A549 (cell line): ENCODE measurements around the gene PRMT7. TPM values are rescaled to one million over a fixed set of nuclear protein-coding genes. Genes with fewer than 3 reads are reported as not detected.

Experiments used
- ATAC-seq, 2 experiments: fragments of 200-7000 bp in 1 of 2; fragments of >200 bp in 1 of 2; cut with Nextera tagmentation in 1 of 2; cut with Tn5 transposase in 1 of 2; 3 replicates each; pipeline versions ENCODE4 v1.8.0 to v1.9.1; 2018 to 2020; ENCODE audit warnings: mild to moderate bottlenecking in 1 of 2, moderate library complexity in 1 of 2
- CTCF ChIA-PET: fragments of 300-600 bp; sonication (Branson Sonifier 250); formaldehyde crosslinking; extraction: SDS; loops from one replicate; lab custom pipeline; 2021; ENCODE audit warnings: antibody characterized with exemption, inconsistent platforms; lab: Yijun Ruan, JAX
- POLR2A ChIA-PET: fragments of 350-600 bp; formaldehyde crosslinking; extraction: SDS; loops from one replicate; lab custom pipeline; 2021; ENCODE audit warnings: antibody characterized with exemption, inconsistent platforms; lab: Yijun Ruan, JAX
- DNase-seq, 2 experiments: peaks; one replicate each; pipeline versions ENCODE4 v3.0.0 to v3.0.0-alpha.2; 2011 to 2016; ENCODE audit warnings: low read depth in 1 of 2, low spot score in 1 of 2
- FAIRE-seq: peaks from 2 replicates; lab custom pipeline; 2011; peaks lifted over from hg19 to GRCh38; lab: Jason Lieb, UNC
- H3K27ac ChIP-seq, 2 experiments: fragments of >200 bp; sonication (Bioruptor Twin); formaldehyde crosslinking; 3 replicates each; pipeline ENCODE4 v1.5.1; 2016 to 2017
- H3K4me1 ChIP-seq: fragments of >200 bp; sonication (Bioruptor Twin); formaldehyde crosslinking; 3 replicates; pipeline ENCODE4 v1.6.1; 2016
- H3K4me2 ChIP-seq: fragments of >200 bp; sonication (Bioruptor Twin); formaldehyde crosslinking; 3 replicates; pipeline ENCODE4 v1.6.1; 2016
- H3K4me3 ChIP-seq: fragments of >200 bp; sonication (Bioruptor Twin); formaldehyde crosslinking; 3 replicates; pipeline ENCODE4 v1.5.1; 2016
- H3K9me3 ChIP-seq: fragments of >200 bp; sonication (Bioruptor Twin); formaldehyde crosslinking; 3 replicates; pipeline ENCODE4 v1.6.1; 2016
- BHLHE40 ChIP-seq: IDR thresholded peaks from 2 replicates; pipeline ENCODE4 v1.6.1; 2012; ENCODE audit warnings: low read depth, low read length, inconsistent platforms
- CBX2 ChIP-seq: fragments of 200-600 bp; sonication (generic); IDR thresholded peaks from 2 replicates; pipeline ENCODE4 v1.6.1; 2016; ENCODE audit warnings: low read depth, mild to moderate bottlenecking, borderline replicate concordance
- CBX8 ChIP-seq: fragments of 200-600 bp; sonication (generic); IDR thresholded peaks from 2 replicates; pipeline ENCODE4 v1.6.1; 2016
- FOSL2 ChIP-seq, 2 experiments: fragments of 450-650 bp in 1 of 2; fragments of >200 bp in 1 of 2; sonication (Bioruptor Twin) in 1 of 2; formaldehyde crosslinking; IDR thresholded peaks; 2 replicates each; pipeline versions ENCODE4 v1.5.0 to v1.6.1; 2016 to 2020; ENCODE audit warnings: mild to moderate bottlenecking in 1 of 2, moderate library complexity in 1 of 2
- FOXS1 ChIP-seq: fragments of 250-450 bp; sonication (Bioruptor Pico); IDR thresholded peaks from 2 replicates; pipeline ENCODE4 v1.5.0; 2020; ENCODE audit warnings: mild to moderate bottlenecking, moderate library complexity
- HOXA7 ChIP-seq: fragments of 250-450 bp; sonication (Bioruptor Pico); IDR thresholded peaks from 2 replicates; pipeline ENCODE4 v1.5.0; 2020; ENCODE audit warnings: mild to moderate bottlenecking, moderate library complexity
- JUN ChIP-seq, 2 experiments: fragments of >200 bp; sonication (Bioruptor Twin); formaldehyde crosslinking; IDR thresholded peaks; 2 replicates in 1 of 2; 3 replicates in 1 of 2; pipeline ENCODE4 v1.6.1; 2016 to 2017
- KDM1A ChIP-seq: fragments of 200-600 bp; sonication (generic); IDR thresholded peaks from 2 replicates; pipeline ENCODE4 v1.6.1; 2016; ENCODE audit warnings: low read depth, mild to moderate bottlenecking
- MAFK ChIP-seq: fragments of 450-650 bp; IDR thresholded peaks from 2 replicates; pipeline ENCODE4 v1.6.1; 2014; ENCODE audit not compliant: partially characterized antibody
- MAZ ChIP-seq: fragments of 150-350 bp; IDR thresholded peaks from 2 replicates; pipeline ENCODE4 v1.6.1; 2014; ENCODE audit warnings: antibody characterized with exemption, low read depth, low read length, borderline replicate concordance
- NR3C1 ChIP-seq: fragments of >200 bp; sonication (Bioruptor Twin); formaldehyde crosslinking; IDR thresholded peaks from 3 replicates; pipeline ENCODE4 v1.6.1; 2017
- PHF8 ChIP-seq: fragments of 200-600 bp; sonication (generic); IDR thresholded peaks from 2 replicates; pipeline ENCODE4 v1.6.1; 2016; ENCODE audit warnings: low read depth, mild to moderate bottlenecking, antibody characterized with exemption, moderate library complexity, borderline replicate concordance
- POLR2AphosphoS2 ChIP-seq: conservative IDR thresholded peaks from 2 replicates; pipeline ENCODE4 v1.6.1; 2012; ENCODE audit warnings: low read length, improper control_type of control experiment, inconsistent platforms
- RAD21 ChIP-seq, 2 experiments: fragments of >200 bp in 1 of 2; sonication (Bioruptor Twin) in 1 of 2; formaldehyde crosslinking in 1 of 2; IDR thresholded peaks in 1 of 2; conservative IDR thresholded peaks in 1 of 2; 2 replicates in 1 of 2; 3 replicates in 1 of 2; pipeline ENCODE4 v1.6.1; 2012 to 2018; ENCODE audit warnings: inconsistent platforms in 1 of 2
- RARB ChIP-seq: fragments of 250-450 bp; sonication (Bioruptor Pico); IDR thresholded peaks from 2 replicates; pipeline ENCODE4 v1.8.0; 2021; ENCODE audit warnings: mild to moderate bottlenecking, moderate library complexity
- SMC3 ChIP-seq: fragments of >200 bp; sonication (Bioruptor Twin); formaldehyde crosslinking; IDR thresholded peaks from 3 replicates; pipeline ENCODE4 v1.6.1; 2018; ENCODE audit warnings: inconsistent platforms
- TFCP2L1 ChIP-seq: fragments of 250-450 bp; sonication (Bioruptor Pico); IDR thresholded peaks from 2 replicates; pipeline ENCODE4 v1.5.0; 2021; ENCODE audit warnings: mild to moderate bottlenecking
- ZC3H11A ChIP-seq: fragments of 450-650 bp; IDR thresholded peaks from 2 replicates; pipeline ENCODE4 v1.6.1; 2014; ENCODE audit warnings: antibody characterized with exemption, mild to moderate bottlenecking
- WGBS: methylation state at CpG from one replicate; pipeline ENCODE4 v1.1.6; 2017; ENCODE audit errors: missing lambda C conversion rate; 5-methylcytosine and 5-hydroxymethylcytosine counted together
- polyA plus RNA-seq, 4 experiments: library from polyadenylated mRNA; depleted of rRNA in 3 of 4; stranded (reverse); fragments of >200 nt; fragmentation: RNase III in 1 of 4; extraction: RNeasy Plus Mini Kit Qiagen cat#74134 plus additional on column Dnase treatment in 1 of 4; gene quantifications; 2 replicates in 3 of 4; 3 replicates in 1 of 4; pipeline ENCODE4 v1.2.3, GENCODE V29; 2011 to 2017
- TF ChIP-seq, protein P1 (sequence below): IDR thresholded peaks from 2 replicates; pipeline ENCODE4 v1.6.1; 2012; ENCODE audit warnings: low read depth, borderline replicate concordance
- TF ChIP-seq, protein P2 (sequence below): IDR thresholded peaks from 2 replicates; pipeline ENCODE4 v1.6.1; 2012
- TF ChIP-seq, protein P3 (sequence below): fragments of 450-650 bp; IDR thresholded peaks from 2 replicates; pipeline ENCODE4 v1.6.1; 2014; ENCODE audit warnings: antibody characterized with exemption
- TF ChIP-seq, protein P4 (sequence below): fragments of >200 bp; sonication (Bioruptor Twin); formaldehyde crosslinking; IDR thresholded peaks from 3 replicates; pipeline ENCODE4 v1.6.1; 2016
- TF ChIP-seq, protein P5 (sequence below): fragments of 250-450 bp; sonication (Bioruptor Pico); IDR thresholded peaks from 2 replicates; pipeline ENCODE4 v1.5.0; 2020; ENCODE audit warnings: low read depth, mild to moderate bottlenecking, moderate library complexity

Gene PRMT7
- polyA plus RNA-seq, 2 of the 4 experiments (the other 2 are of a cell fraction): 37.1 to 44.7 TPM

DNA sequence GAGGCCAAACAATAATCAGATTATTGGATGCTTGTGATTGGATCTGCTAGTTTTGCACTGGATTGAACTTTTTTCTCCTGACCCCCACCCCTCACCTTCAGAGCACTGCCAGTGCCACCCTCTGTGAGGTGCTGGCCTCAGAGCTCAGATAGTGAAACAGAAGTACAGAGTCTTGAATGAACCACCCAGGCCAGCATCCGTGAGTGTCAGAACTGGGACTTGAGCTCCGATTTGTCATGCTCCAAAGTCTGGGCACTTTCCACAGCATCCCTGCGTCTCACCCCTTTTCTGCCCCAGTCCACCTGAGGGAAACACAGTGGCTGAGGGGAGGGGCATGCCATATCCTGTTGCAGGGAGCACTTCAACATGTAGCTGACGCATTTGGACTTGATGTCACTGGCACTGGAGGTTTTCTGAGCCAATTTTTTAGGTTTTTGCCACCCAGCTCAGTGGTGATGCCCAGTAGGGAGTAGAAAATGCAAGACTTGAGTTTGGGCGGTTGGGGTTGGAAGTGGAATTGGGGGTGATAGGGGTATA is 90.2 kb downstream of the PRMT7 start:
- H3K27ac ChIP-seq: no peak overlapping the region
- no peak overlapping the region for H3K4me2 ChIP-seq
- WGBS: 50% methylated on average over 5 of the region's 5 CpGs

DNA sequence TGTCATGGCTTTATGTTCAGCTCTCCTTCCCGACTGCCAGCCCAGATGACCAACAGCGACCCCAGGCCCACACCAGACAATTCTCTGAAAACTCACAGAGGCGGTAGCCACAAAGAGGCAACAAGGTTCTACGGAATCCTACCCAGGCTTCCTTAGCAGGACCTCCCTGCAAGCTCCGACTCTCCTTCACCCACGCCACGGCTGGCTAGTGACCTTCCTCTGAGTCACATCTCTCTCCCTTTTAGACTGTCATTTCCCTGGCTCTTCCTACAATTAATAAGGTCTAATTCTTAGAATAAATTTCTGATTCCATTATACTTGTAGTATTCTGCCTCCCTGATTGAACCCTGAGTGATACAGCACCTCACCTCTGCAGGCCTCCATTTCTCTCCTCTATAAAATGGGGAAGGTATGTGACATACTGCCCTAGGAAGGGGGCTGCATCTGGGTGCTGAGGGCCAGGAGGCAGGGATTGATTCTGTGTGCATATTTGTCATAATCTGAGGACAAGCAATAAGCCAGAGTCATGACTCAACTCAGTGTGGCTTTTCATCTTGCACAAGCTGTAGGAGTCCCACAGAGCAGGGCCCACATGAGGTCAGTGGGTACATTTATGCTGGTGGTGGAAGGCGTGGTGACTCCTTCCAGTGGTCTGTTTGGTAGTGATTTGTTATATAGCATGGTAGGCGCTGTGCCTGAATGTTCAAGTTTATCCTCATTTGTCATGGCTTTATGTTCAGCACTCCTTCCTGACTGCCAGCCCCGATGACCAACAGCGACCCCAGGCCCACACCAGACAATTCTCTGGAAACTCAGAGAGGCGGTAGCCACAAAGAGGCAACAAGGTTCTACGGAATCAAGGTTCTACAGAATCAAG is 91.3 kb downstream of the PRMT7 start:
- POLR2A ChIA-PET: no interaction called here
- DNase-seq (no peak), ATAC-seq (peak in 1 of 2 experiments; percentile 39; a peak in 2 of 6 replicates), FAIRE-seq (no peak)
- CTCF ChIA-PET: interaction anchor here (1.0 kb wide), 1 partner anchor 44 kb away, joined by 3 read pairs; no protein-coding TSS in a partner anchor
- Histone ChIP-seq H3K4me2 (no peak overlapping the region), H3K9me3 (no peaks in the 10 kb centered on the region), H3K27ac (no peak overlapping the region), H3K4me1 (0 out of 3 replicates have a peak, but pooled peaks cover 5% of the 10 kb centered on the region), H3K4me3 (no peak overlapping the region)
- WGBS: 61% methylated on average over 13 of the region's 13 CpGs
- TF ChIP-seq KDM1A (no peak), RAD21 (conservative IDR thresholded peaks at IDR 0.05 in 1 of 2, IDR thresholded peaks at IDR 0.05 in 1 of 2) (no peak), BHLHE40 (no peak), FOXS1 (no peak), FOSL2 (IDR thresholded peaks at IDR 0.05) (no peak), FOSL2 (CRISPR knock-in tag; IDR thresholded peaks at IDR 0.05) (no peak), JUN (IDR thresholded peaks at IDR 0.05) (no peak), MAFK (no peak), NR3C1 (no peak), PHF8 (no peak)
- TF ChIP-seq, protein P1, sequence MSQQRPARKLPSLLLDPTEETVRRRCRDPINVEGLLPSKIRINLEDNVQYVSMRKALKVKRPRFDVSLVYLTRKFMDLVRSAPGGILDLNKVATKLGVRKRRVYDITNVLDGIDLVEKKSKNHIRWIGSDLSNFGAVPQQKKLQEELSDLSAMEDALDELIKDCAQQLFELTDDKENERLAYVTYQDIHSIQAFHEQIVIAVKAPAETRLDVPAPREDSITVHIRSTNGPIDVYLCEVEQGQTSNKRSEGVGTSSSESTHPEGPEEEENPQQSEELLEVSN: no peak
- TF ChIP-seq, protein P2, sequence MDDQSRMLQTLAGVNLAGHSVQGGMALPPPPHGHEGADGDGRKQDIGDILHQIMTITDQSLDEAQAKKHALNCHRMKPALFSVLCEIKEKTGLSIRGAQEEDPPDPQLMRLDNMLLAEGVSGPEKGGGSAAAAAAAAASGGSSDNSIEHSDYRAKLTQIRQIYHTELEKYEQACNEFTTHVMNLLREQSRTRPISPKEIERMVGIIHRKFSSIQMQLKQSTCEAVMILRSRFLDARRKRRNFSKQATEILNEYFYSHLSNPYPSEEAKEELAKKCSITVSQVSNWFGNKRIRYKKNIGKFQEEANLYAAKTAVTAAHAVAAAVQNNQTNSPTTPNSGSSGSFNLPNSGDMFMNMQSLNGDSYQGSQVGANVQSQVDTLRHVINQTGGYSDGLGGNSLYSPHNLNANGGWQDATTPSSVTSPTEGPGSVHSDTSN: no peak
- TF ChIP-seq, protein P3, sequence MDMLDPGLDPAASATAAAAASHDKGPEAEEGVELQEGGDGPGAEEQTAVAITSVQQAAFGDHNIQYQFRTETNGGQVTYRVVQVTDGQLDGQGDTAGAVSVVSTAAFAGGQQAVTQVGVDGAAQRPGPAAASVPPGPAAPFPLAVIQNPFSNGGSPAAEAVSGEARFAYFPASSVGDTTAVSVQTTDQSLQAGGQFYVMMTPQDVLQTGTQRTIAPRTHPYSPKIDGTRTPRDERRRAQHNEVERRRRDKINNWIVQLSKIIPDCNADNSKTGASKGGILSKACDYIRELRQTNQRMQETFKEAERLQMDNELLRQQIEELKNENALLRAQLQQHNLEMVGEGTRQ: no peak
- TF ChIP-seq, protein P4, sequence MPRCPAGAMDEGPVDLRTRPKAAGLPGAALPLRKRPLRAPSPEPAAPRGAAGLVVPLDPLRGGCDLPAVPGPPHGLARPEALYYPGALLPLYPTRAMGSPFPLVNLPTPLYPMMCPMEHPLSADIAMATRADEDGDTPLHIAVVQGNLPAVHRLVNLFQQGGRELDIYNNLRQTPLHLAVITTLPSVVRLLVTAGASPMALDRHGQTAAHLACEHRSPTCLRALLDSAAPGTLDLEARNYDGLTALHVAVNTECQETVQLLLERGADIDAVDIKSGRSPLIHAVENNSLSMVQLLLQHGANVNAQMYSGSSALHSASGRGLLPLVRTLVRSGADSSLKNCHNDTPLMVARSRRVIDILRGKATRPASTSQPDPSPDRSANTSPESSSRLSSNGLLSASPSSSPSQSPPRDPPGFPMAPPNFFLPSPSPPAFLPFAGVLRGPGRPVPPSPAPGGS: no peak

More for the DNA sequence above, 90.2 kb downstream of the PRMT7 start:
- no peaks in the 10 kb centered on the region for H3K4me1 ChIP-seq
- DNase-seq (no peak), ATAC-seq (no peak), FAIRE-seq (no peak)
- H3K4me3 ChIP-seq: no peak overlapping the region
- CTCF ChIA-PET: interaction anchor here (0.6 to 2.0 kb wide), 4 partner anchors 11 to 352 kb away, joined by 3 to 9 read pairs (median 5); no protein-coding TSS in a partner anchor
- TF ChIP-seq KDM1A: no peak
- no peak for TF ChIP-seq CBX8
- TF ChIP-seq, protein P5, sequence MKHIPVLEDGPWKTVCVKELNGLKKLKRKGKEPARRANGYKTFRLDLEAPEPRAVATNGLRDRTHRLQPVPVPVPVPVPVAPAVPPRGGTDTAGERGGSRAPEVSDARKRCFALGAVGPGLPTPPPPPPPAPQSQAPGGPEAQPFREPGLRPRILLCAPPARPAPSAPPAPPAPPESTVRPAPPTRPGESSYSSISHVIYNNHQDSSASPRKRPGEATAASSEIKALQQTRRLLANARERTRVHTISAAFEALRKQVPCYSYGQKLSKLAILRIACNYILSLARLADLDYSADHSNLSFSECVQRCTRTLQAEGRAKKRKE (CRISPR knock-in tag): no peak
- TF ChIP-seq HOXA7 (CRISPR knock-in tag): no peak
- TF ChIP-seq RARB (CRISPR knock-in tag): no peak
- TF ChIP-seq, protein P2: no peak
- no peak for TF ChIP-seq POLR2AphosphoS2
- TF ChIP-seq TFCP2L1 (CRISPR knock-in tag): no peak
- TF ChIP-seq RAD21 (conservative IDR thresholded peaks at IDR 0.05 in 1 of 2, IDR thresholded peaks at IDR 0.05 in 1 of 2): no peak
- TF ChIP-seq JUN (IDR thresholded peaks at IDR 0.05): no peak
- TF ChIP-seq, protein P1: no peak
- TF ChIP-seq MAFK: no peak
- TF ChIP-seq CBX2: no peak
- TF ChIP-seq ZC3H11A: no peak
- TF ChIP-seq SMC3: no peak
- TF ChIP-seq MAZ: no peak
- H3K9me3 ChIP-seq: no peaks in the 10 kb centered on the region
- POLR2A ChIA-PET: no interaction called here
